ENCODE measurements around the gene NFATC3. TPM values are rescaled to one million over a fixed set of nuclear protein-coding genes. Genes with fewer than 3 reads are reported as not detected.
"Not testable (repeated sequence)": the region's sequence is repeated elsewhere in the genome, so short reads cannot be mapped to it uniquely, and the experiment has no call there.

Gene NFATC3
- total RNA-seq, 2 donors from 2014 or later = 15.5 to 19.5 TPM

GRCh38 chr16:68117884-68118283 lies 32.7 kb downstream of the NFATC3 start:
- TF ChIP-seq CTCF (IDR thresholded peaks at IDR 0.05) (no peak), POLR2A (IDR thresholded peaks at IDR 0.05) (no peak)
- Histone ChIP-seq H3K4me3 (no peak overlapping the region), H3K36me3 (replicated peaks in 1 of 2; ENCODE audit: insufficient read depth in 1 of 2, low read depth in 2 of 2) (no peaks in the 10 kb centered on the region), H3K27ac (no peak overlapping the region), H3K9me3 (no peaks in the 10 kb centered on the region), H3K27me3 (no peaks in the 10 kb centered on the region), H3K4me1 (no peaks in the 10 kb centered on the region)
- DNase-seq (no peak), ATAC-seq (no peak)
- intact Hi-C loops (cut with DNase I) = no loop called here
- 85 to 93% methylated on average over 3 of the region's 3 CpGs for WGBS, 2 donors

- H3K4me3 ChIP-seq; intact Hi-C loops (cut with DNase I); H3K4me1 ChIP-seq; ATAC-seq; H3K27ac ChIP-seq; DNase-seq; H3K27me3 ChIP-seq; H3K36me3 ChIP-seq (replicated peaks in 1 of 2; ENCODE audit: insufficient read depth in 1 of 2, low read depth in 2 of 2); H3K9me3 ChIP-seq: not testable (repeated sequence)
- 95 to 97% methylated on average over 13 of the region's 13 CpGs for WGBS, 2 donors
Observed at GRCh38 chr16:68118954-68119353, 33.8 kb downstream of the NFATC3 start.

- H3K4me3 ChIP-seq; H3K27ac ChIP-seq; H3K4me1 ChIP-seq; H3K9me3 ChIP-seq; H3K27me3 ChIP-seq; DNase-seq; ATAC-seq; intact Hi-C loops (cut with DNase I); H3K36me3 ChIP-seq (replicated peaks in 1 of 2; ENCODE audit: insufficient read depth in 1 of 2, low read depth in 2 of 2): not testable (repeated sequence)
- 92 to 99% methylated on average over 5 of the region's 5 CpGs for WGBS, 2 donors
Observed at GRCh38 chr16:68120496-68120895, 35.3 kb downstream of the NFATC3 start.

GRCh38 chr16:68126395-68126794 lies 41.2 kb downstream of the NFATC3 start:
- Histone ChIP-seq H3K4me1 (no peaks in the 10 kb centered on the region), H3K36me3 (replicated peaks in 1 of 2; ENCODE audit: insufficient read depth in 1 of 2, low read depth in 2 of 2) (no peaks in the 10 kb centered on the region), H3K27me3 (no peaks in the 10 kb centered on the region), H3K4me3 (no peak overlapping the region), H3K27ac (no peak overlapping the region), H3K9me3 (no peaks in the 10 kb centered on the region)
- 92 to 93% methylated on average over 2 of the region's 2 CpGs for WGBS, 2 donors
- intact Hi-C loops (cut with DNase I) = no loop called here
- no peak for DNase-seq
- TF ChIP-seq CTCF (IDR thresholded peaks at IDR 0.05) (no peak), POLR2A (IDR thresholded peaks at IDR 0.05) (no peak)
- no peak for ATAC-seq

GRCh38 chr16:68128577-68129305 lies 43.6 kb downstream of the NFATC3 start:
- H3K36me3 ChIP-seq (replicated peaks in 1 of 2; ENCODE audit: insufficient read depth in 1 of 2, low read depth in 2 of 2) = no peaks in the 10 kb centered on the region
- no peaks in the 10 kb centered on the region for H3K4me1 ChIP-seq
- no peak for DNase-seq
- TF ChIP-seq CTCF (IDR thresholded peaks at IDR 0.05) = no peak
- no peak for TF ChIP-seq POLR2A (IDR thresholded peaks at IDR 0.05)
- no peaks in the 10 kb centered on the region for H3K9me3 ChIP-seq
- ATAC-seq = no peak
- intact Hi-C loops (cut with DNase I) = no loop called here
- H3K4me3 ChIP-seq = no peak overlapping the region
- H3K27ac ChIP-seq = no peak overlapping the region
- H3K27me3 ChIP-seq = no peaks in the 10 kb centered on the region
- 60 to 68% methylated on average over 6 of the region's 6 CpGs for WGBS, 2 donors

- no peak overlapping the region for H3K27ac ChIP-seq
- TF ChIP-seq CTCF (IDR thresholded peaks at IDR 0.05) (no peak), POLR2A (IDR thresholded peaks at IDR 0.05) (no peak)
- H3K27me3 ChIP-seq = no peaks in the 10 kb centered on the region
- no peak for DNase-seq
- H3K4me3 ChIP-seq = no peak overlapping the region
- H3K9me3 ChIP-seq = no peaks in the 10 kb centered on the region
- 88 to 94% methylated on average over 3 of the region's 3 CpGs for WGBS, 2 donors
- ATAC-seq = no peak
- no peaks in the 10 kb centered on the region for H3K4me1 ChIP-seq
- intact Hi-C loops (cut with DNase I) = no loop called here
- H3K36me3 ChIP-seq (replicated peaks in 1 of 2; ENCODE audit: insufficient read depth in 1 of 2, low read depth in 2 of 2) = no peaks in the 10 kb centered on the region
Observed at GRCh38 chr16:68130520-68130919, 45.4 kb downstream of the NFATC3 start.

All from body of pancreas (tissue), 4 donors.